Small intestine (tissue), 7 donors: ENCODE data around the gene LMOD1. TPM values are rescaled to one million over a fixed set of nuclear protein-coding genes. Genes with fewer than 3 reads are reported as not detected.
A peak's percentile ranks its signal among the peaks of the same experiment; 100 is the strongest.

Experiments
- DNase-seq, 2 donors: peaks; one replicate each; pipeline versions ENCODE4 v3.0.0 to v3.0.0-alpha.2; 2013
- FAIRE-seq: peaks from 2 replicates; lab custom pipeline; 2012; peaks lifted over from hg19 to GRCh38; lab: Jason Lieb, UNC
- H3K27ac ChIP-seq, 3 donors: one replicate each; pipeline ENCODE4 v1.5.1; 2013; ENCODE audit warnings: low read length in 2 of 3, mild to moderate bottlenecking in 2 of 3, control low read depth in 1 of 3, inconsistent platforms in 1 of 3, low read depth in 1 of 3, moderate library complexity in 1 of 3
- H3K27me3 ChIP-seq, 3 donors: one replicate each; pipeline ENCODE4 v1.6.1; 2013; ENCODE audit warnings: low read length in 3 of 3, inconsistent platforms in 1 of 3; ENCODE audit not compliant: control insufficient read depth in 3 of 3, insufficient read depth in 3 of 3
- H3K36me3 ChIP-seq, 3 donors: one replicate each; pipeline ENCODE4 v1.6.1; 2013; ENCODE audit warnings: low read length in 3 of 3, inconsistent platforms in 1 of 3, low read depth in 1 of 3, mild to moderate bottlenecking in 1 of 3, moderate library complexity in 1 of 3; ENCODE audit not compliant: control insufficient read depth in 3 of 3, insufficient read depth in 2 of 3
- H3K4me1 ChIP-seq, 3 donors: one replicate each; pipeline ENCODE4 v1.6.1; 2013; ENCODE audit warnings: low read length in 2 of 3, inconsistent platforms in 1 of 3, low read depth in 1 of 3, mild to moderate bottlenecking in 1 of 3, moderate library complexity in 1 of 3; ENCODE audit not compliant: control insufficient read depth in 3 of 3, insufficient read depth in 2 of 3
- H3K4me3 ChIP-seq, 3 donors: one replicate each; pipeline ENCODE4 v1.5.1; 2013; ENCODE audit warnings: low read length in 3 of 3, control low read depth in 1 of 3, inconsistent platforms in 1 of 3, low read depth in 1 of 3, mild to moderate bottlenecking in 1 of 3, moderate library complexity in 1 of 3
- H3K9me3 ChIP-seq, 2 donors: one replicate each; pipeline ENCODE4 v1.6.1; 2013; ENCODE audit warnings: low read depth in 1 of 2, low read length in 1 of 2; ENCODE audit not compliant: control insufficient read depth in 2 of 2, insufficient read depth in 1 of 2
- WGBS, 3 donors: extraction: QIAGEN DNeasy Blood & Tissue Kit; methylation state at CpG; one replicate each; pipeline ENCODE4 v1.1.7; 2013; 5-methylcytosine and 5-hydroxymethylcytosine counted together
- polyA plus RNA-seq, 4 donors: library from polyadenylated mRNA; stranded (reverse) in 3 of 4; unstranded in 1 of 4; fragments of 200-250 nt in 3 of 4; fragments of 120-200 nt in 1 of 4; gene quantifications; one replicate each; pipeline versions ENCODE4 v1.2.1 to v1.2.3, GENCODE V29; 2013
- donor health status: healthy with polysubstance abuse.
- donor health status: control.
- donor health status: control.
- donor health status: Bipolar disorder and iron deficiency.
- donor health status: healthy.

The LMOD1 gene
- polyA plus RNA-seq, 4 donors, result 1.1 to 39.6 (median 4.3) TPM

GRCh38 chr1:201918343-201918742, 28.0 kb downstream of the LMOD1 start:
- DNase-seq, result no peak
- Histone ChIP-seq H3K36me3 (no peaks in the 10 kb centered on the region), H3K4me3 (no peak overlapping the region), H3K9me3 (no peaks in the 10 kb centered on the region), H3K4me1 (no peaks in the 10 kb centered on the region), H3K27ac (peak overlapping the region in 2 of 3 donors; percentile 9 to 75), H3K27me3 (peaks cover 0 to 2% (median 0%) of the 10 kb centered on the region in 3 donors)
- WGBS, 3 donors, result 79 to 85% (median 79%) methylated on average over 5 of the region's 5 CpGs
- no peak for FAIRE-seq

- DNase-seq (no peak), FAIRE-seq (no peak)
- Histone ChIP-seq H3K27me3 (peaks cover 0 to 2% (median 0%) of the 10 kb centered on the region in 3 donors), H3K4me1 (no peaks in the 10 kb centered on the region), H3K4me3 (no peak overlapping the region), H3K36me3 (no peaks in the 10 kb centered on the region), H3K9me3 (no peaks in the 10 kb centered on the region), H3K27ac (peak overlapping the region in 1 of 3 donors; percentile 75)
- 67 to 85% (median 84%) methylated on average over 7 of the region's 7 CpGs for WGBS, 3 donors
Observed at GRCh38 chr1:201917362-201918033, 28.9 kb downstream of the LMOD1 start.

DNA sequence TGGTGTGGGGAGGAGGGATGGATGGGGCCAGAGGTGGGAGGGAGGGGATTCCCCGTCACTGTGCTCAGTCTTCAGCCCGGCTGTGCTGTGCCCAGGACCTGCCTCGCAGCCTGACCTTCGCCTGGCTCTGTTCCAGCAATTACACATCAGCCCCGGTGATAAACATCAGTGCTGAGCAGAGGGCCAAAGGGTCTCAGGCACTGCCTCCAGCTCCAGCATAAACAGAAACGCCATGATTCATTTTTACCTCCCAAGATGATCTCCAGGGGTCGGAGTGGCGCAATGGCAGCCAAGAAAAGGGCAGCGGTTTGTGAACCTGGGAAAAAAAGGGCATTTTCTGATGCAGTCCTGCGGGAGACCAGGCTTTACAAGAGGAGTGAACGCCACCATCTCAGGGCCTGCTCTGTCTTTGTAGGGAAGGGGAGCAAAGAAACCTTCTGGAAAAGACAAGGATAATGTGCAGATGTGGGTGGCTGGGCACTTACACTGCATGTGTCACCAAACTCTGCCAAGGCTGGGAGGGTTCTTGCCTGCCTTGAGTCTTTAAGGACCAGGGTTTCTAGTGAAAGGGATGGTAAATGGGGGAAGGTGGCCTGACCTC, 29.6 kb downstream of the LMOD1 start:
- Histone ChIP-seq H3K9me3 (no peaks in the 10 kb centered on the region), H3K36me3 (no peaks in the 10 kb centered on the region), H3K4me3 (no peak overlapping the region), H3K4me1 (no peaks in the 10 kb centered on the region), H3K27me3 (peaks cover 0 to 2% (median 0%) of the 10 kb centered on the region in 3 donors), H3K27ac (peak overlapping the region in 1 of 3 donors; percentile 75)
- WGBS, 3 donors, result 25 to 28% (median 25%) methylated on average over 11 of the region's 11 CpGs
- FAIRE-seq (no peak), DNase-seq (peak; percentile 35)

- DNase-seq (no peak), FAIRE-seq (no peak)
- peak overlapping the region in 1 of 3 donors; percentile 14 for H3K27ac ChIP-seq
- no peaks in the 10 kb centered on the region for H3K4me1 ChIP-seq
- H3K4me3 ChIP-seq, result no peak overlapping the region
- H3K27me3 ChIP-seq, result peaks cover 0 to 4% (median 0%) of the 10 kb centered on the region in 3 donors
- H3K36me3 ChIP-seq, result no peaks in the 10 kb centered on the region
- 70 to 72% (median 70%) methylated on average over 14 of the region's 14 CpGs for WGBS, 3 donors
- H3K9me3 ChIP-seq, result no peaks in the 10 kb centered on the region
Observed at GRCh38 chr1:201914456-201915235, 31.7 kb downstream of the LMOD1 start.

DNA sequence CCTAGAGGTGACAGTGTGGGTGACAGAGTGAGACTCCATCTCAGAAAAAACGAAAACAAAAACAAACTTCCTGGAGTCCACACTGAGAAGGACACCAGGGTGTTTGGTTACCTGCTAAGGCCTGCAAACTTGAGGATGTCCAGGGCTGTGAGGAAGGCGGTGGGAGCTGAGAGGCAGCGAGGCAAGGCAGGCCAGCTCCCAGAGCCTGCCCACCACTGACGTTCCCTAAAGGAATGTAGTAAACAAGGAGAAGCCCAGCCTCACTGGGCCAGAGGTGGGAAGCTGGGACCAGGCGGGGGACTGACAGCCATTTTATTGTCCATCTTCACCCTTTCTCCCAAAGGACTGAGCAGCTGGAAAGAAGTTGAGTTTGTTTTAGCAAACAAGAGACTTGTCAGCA, 33.5 kb downstream of the LMOD1 start:
- WGBS, 3 donors, result 64 to 78% (median 76%) methylated on average over 5 of the region's 5 CpGs
- FAIRE-seq (no peak), DNase-seq (no peak)
- Histone ChIP-seq H3K4me3 (no peak overlapping the region), H3K9me3 (no peaks in the 10 kb centered on the region), H3K27me3 (peaks cover 0 to 4% (median 0%) of the 10 kb centered on the region in 3 donors), H3K36me3 (no peaks in the 10 kb centered on the region), H3K4me1 (no peaks in the 10 kb centered on the region), H3K27ac (peak overlapping the region in 1 of 3 donors; percentile 27)

DNA sequence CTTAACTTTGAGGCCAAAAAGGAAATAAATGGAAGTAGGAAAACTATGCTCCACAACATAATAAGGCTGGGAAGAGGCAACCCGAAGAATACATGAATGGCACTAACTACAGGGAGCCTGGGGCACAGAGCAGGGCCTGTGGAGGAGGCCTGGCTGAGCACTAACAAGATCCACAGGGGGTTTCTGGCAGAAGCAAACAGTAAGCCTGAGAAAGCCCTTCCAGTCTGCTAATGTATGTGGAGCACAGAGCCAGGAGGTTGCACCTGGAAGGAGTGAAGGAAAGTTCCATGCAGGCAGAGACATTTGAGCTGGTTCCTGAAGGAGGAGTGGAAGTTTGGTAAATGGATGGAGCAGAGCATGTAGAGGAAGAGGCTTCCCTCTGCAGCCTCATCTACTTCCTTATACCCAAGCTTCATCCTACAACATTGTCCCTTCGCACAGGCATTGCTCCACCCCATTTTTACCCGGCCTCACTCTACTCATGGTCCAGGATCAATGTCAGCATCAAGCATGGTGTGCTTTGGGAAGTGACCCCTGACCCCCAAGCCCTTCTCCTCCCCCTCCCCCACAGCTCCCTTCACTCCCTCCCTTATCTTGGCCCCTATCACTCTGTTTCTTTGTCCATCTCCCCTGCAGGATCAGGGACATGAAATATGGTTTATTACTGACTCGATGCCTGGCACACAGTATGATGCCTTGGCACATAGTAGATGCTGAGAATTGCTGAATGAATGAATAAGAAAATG, 34.3 kb downstream of the LMOD1 start:
- Histone ChIP-seq H3K27me3 (peaks cover 0 to 4% (median 0%) of the 10 kb centered on the region in 3 donors), H3K36me3 (peaks cover 0 to under 1% (median 0%) of the 10 kb centered on the region in 3 donors), H3K9me3 (no peaks in the 10 kb centered on the region), H3K4me1 (no peaks in the 10 kb centered on the region), H3K27ac (no peak overlapping the region), H3K4me3 (no peak overlapping the region)
- 65 to 75% (median 66%) methylated on average over 4 of the region's 4 CpGs for WGBS, 3 donors
- DNase-seq, result no peak
- FAIRE-seq, result no peak

DNA sequence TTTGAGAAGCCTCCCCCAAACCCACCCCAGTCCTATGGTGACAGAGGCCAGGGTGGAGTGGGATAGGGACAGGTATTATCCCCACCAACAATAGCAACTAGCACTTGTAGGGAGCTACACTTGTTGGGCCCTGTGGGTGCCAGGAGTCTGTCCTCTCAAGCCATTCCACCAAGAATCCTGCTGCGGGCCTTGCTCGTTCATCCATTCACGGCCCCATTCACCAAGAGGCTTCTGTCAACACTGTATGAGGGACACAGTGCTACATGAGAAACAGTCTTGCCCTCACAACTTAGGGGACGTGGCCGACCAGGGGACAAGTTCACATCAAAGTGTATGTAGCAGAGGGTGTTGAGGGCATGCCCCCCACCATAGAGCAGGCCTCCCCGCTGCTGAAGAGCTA, 38.7 kb downstream of the LMOD1 start:
- Histone ChIP-seq H3K4me3 (no peak overlapping the region), H3K36me3 (peaks cover 0 to 2% (median 0%) of the 10 kb centered on the region in 3 donors), H3K9me3 (no peaks in the 10 kb centered on the region), H3K4me1 (no peaks in the 10 kb centered on the region), H3K27ac (peak overlapping the region in 1 of 3 donors; percentile 12), H3K27me3 (peaks cover 0 to 2% (median 0%) of the 10 kb centered on the region in 3 donors)
- no peak for FAIRE-seq
- DNase-seq, result no peak
- 83 to 92% (median 90%) methylated on average over 6 of the region's 6 CpGs for WGBS, 3 donors

DNA sequence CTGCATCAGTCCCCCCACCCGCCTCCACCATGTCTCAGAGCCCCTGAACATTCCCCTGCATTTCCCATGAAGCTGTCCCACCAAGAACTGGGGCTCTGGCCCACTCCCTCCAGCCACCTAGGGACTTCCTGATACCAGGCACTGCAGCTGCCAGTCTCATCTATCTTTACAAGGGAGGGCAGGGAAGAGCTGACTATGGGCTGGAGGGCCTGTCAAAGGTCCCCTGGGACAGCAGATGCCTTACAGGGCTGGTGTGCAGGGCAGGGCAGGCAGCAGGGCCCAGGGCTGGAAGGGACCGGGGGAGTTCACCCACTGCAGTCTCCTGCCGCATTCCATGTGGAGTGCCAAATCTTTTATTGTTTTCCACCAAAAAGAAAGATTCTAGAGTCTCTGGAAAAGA, 40.0 kb downstream of the LMOD1 start:
- WGBS, 3 donors, result 87 to 98% (median 91%) methylated on average over 3 of the region's 3 CpGs
- Histone ChIP-seq H3K36me3 (peaks cover 0 to 2% (median 0%) of the 10 kb centered on the region in 3 donors), H3K4me3 (no peak overlapping the region), H3K4me1 (no peaks in the 10 kb centered on the region), H3K9me3 (no peaks in the 10 kb centered on the region), H3K27ac (peak overlapping the region in 2 of 3 donors; percentile 59 to 87), H3K27me3 (peaks cover 0 to 2% (median 0%) of the 10 kb centered on the region in 3 donors)
- FAIRE-seq, result no peak
- DNase-seq, result no peak
